Measurements from ENCODE around the gene RRM1. TPM values are rescaled to one million over a fixed set of nuclear protein-coding genes. Genes with fewer than 3 reads are reported as not detected.
"Not testable (repeated sequence)": the region's sequence is repeated elsewhere in the genome, so short reads cannot be mapped to it uniquely, and the experiment has no call there.

The RRM1 gene
- 40.8 and 41.5 TPM in 2 replicates for total RNA-seq
- 19.0 TPM for polyA plus RNA-seq (2012)

DNA sequence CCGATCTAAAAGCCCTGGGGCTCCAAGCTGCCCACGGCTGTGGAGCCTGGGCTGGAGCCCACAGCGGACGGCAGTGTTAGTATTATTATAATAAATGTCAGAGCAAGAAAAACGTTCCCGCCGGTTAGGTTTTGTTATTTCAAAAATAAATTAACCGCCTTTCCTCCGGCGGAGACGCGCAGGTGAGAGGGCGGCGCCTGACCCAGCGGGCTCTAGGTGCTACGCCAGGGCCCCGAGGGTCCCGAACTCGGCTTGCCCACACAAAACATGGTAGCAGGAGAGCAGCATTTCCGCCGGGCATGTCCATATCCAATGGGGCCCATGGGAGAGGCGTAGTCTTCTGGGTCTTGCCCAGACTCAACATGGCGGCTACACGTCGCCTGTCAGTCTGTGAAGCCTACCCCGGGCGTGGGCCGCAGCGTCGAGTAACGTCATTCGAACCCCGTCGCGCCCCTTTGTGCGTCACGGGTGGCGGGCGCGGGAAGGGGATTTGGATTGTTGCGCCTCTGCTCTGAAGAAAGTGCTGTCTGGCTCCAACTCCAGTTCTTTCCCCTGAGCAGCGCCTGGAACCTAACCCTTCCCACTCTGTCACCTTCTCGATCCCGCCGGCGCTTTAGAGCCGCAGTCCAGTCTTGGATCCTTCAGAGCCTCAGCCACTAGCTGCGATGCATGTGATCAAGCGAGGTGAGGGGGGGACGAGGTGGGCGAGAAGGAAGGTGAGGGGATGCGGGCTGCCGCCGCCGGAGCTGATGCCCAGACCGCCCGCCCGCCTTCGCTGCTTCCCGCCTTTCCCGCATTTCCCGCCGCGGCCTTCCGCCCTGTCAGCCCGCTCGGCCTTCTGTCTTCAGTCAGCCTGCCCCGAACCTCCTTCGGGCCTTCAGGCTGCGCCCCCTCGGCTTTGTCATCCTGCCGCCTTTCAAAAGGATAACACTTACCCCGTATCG, at the start of gene RRM1:
TSS of gene RRM1 (plus strand) at position 452 of the 944 bp plus-strand sequence. CDS start at position 666, 214 bp downstream.
- peak; percentile 98 for DNase-seq (ENCODE audit: low read depth)

GRCh38 chr11:4044976-4045646, 49.5 kb upstream of the RRM1 start:
- DNase-seq (ENCODE audit: low read depth) = no peak

GRCh38 chr11:4048340-4048739, 46.3 kb upstream of the RRM1 start:
- no peak for DNase-seq (ENCODE audit: low read depth)

GRCh38 chr11:4049006-4049405, 45.6 kb upstream of the RRM1 start:
- DNase-seq (ENCODE audit: low read depth) = no peak

GRCh38 chr11:4050138-4050537, 44.5 kb upstream of the RRM1 start:
- DNase-seq (ENCODE audit: low read depth) = no peak

- DNase-seq (ENCODE audit: low read depth) = not testable (repeated sequence)
Measured at GRCh38 chr11:4053200-4053599, 41.4 kb upstream of the RRM1 start.

- DNase-seq (ENCODE audit: low read depth) = no peak
Measured at GRCh38 chr11:4054643-4055042, 40.0 kb upstream of the RRM1 start.

- DNase-seq (ENCODE audit: low read depth) = no peak
Measured at GRCh38 chr11:4059424-4059823, 35.2 kb upstream of the RRM1 start.

GRCh38 chr11:4060182-4060923, 34.2 kb upstream of the RRM1 start:
- no peak for DNase-seq (ENCODE audit: low read depth)

GRCh38 chr11:4061700-4062099, 32.9 kb upstream of the RRM1 start:
- DNase-seq (ENCODE audit: low read depth) = no peak

- no peak for DNase-seq (ENCODE audit: low read depth)
Measured at GRCh38 chr11:4063348-4063747, 31.3 kb upstream of the RRM1 start.

GRCh38 chr11:4064278-4064955, 30.2 kb upstream of the RRM1 start:
- peak; percentile 47 for DNase-seq (ENCODE audit: low read depth)

DNA sequence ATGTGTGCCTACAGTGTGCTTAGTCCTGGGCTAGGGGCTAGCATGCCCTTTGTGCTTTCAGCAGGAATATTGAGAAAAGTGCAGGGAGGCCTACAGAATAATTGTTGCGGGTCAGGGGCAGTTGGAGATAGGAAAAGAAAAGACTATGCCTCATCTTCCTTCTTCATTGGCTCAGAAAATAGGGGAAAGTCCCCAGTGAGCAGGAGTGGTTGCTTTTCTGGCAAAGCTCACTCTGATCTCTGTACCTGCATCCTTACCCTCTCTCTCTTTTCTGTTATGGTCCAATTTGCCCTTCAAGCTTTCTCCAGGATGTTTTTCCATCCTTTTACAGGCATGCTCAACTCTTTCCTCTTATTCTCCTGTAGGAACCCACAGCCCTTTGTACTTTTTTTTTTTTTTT, 29.5 kb upstream of the RRM1 start:
- DNase-seq (ENCODE audit: low read depth) = no peak

DNA sequence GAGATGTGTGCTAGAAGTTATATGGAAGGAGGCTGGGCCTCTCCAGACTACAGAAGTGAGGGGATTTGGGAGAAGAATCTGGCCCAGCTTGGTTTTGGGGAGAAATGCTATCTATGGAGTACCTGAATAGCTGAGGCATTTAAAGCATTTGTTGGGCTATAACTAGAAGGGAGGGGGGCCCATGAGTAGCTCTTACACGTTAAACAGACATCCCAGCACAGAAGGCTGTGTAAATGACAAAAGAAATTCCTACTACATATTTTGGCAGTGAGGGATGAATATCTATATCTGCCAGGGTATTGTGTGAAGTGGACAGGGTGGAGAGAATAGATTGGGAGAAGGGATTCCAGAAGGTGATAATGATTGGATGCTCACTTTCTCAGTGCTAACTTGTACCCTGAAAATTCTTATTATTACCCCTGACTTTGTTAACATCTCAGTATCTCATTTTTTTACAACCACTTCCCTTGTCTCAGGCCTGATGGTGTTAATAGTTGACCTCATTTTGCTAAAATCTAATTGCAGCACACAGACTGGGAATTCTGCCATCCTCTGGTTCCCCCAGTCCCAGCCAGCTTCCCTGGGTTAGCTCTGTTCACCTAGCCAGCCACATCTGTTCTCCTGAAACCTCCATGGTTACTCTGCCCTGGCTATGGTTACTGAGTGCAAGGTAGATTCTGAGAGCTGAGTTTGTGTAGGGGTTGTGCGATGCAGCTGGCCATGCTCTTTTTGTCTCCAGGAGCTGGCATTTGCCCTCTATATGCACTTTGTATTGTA, 28.8 kb upstream of the RRM1 start:
- no peak for DNase-seq (ENCODE audit: low read depth)

- no peak for DNase-seq (ENCODE audit: low read depth)
Measured at GRCh38 chr11:4066910-4067309, 27.7 kb upstream of the RRM1 start.

- DNase-seq (ENCODE audit: low read depth) = peak; percentile 42
Measured at GRCh38 chr11:4068962-4069361, 25.6 kb upstream of the RRM1 start.

- DNase-seq (ENCODE audit: low read depth) = no peak
Measured at GRCh38 chr11:4071325-4071724, 23.3 kb upstream of the RRM1 start.

DNA sequence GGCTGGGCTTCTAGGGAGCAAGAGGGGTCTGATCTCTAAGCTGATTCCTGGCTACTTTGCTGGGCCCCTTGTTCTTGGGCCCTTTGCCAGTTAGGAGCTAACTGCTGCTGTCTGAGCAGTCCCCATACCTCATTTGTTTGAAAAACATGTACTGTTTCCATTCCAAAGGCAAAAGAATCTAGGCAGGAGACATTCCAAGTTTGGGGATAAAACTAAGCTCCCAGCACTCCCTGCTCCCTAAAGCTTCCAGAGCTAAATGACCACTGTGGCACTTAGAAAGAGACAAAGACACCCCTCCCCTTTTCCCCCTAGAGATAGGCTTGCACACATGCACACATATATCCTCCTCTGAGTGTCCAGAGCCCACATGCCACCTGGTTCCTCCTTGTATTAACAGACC, 22.7 kb upstream of the RRM1 start:
- no peak for DNase-seq (ENCODE audit: low read depth)

- DNase-seq (ENCODE audit: low read depth) = peak; percentile 80
Measured at GRCh38 chr11:4072668-4073285, 21.8 kb upstream of the RRM1 start.

GRCh38 chr11:4074266-4074665, 20.3 kb upstream of the RRM1 start:
- no peak for DNase-seq (ENCODE audit: low read depth)

Data from myocyte (in vitro differentiated cells).